Panc1 (cell line): Measurements from ENCODE around the gene FGR. TPM values are rescaled to one million over a fixed set of nuclear protein-coding genes. Genes with fewer than 3 reads are reported as not detected.
A peak's percentile ranks its signal among the peaks of the same experiment; 100 is the strongest.

ENCODE experiments used
- ATAC-seq: fragments of 200-7000 bp; cut with Tn5 transposase; 2 replicates; pipeline ENCODE4 v1.9.1; 2020; ENCODE audit warnings: mild to moderate bottlenecking, moderate library complexity
- BruUV-seq: library from RNA; stranded (reverse); fragments of 400-500 nt; replicated peaks from 2 replicates; lab custom pipeline; 2021; lab: Mats Ljungman, UMichigan
- CTCF ChIA-PET: fragments of 300-600 bp; sonication (Branson Sonifier 250); formaldehyde crosslinking; loops from one replicate; lab custom pipeline; 2022; ENCODE audit warnings: antibody characterized with exemption; lab: Charles Lee
- POLR2A ChIA-PET: fragments of 300-600 bp; sonication (Branson Sonifier 250); formaldehyde crosslinking; loops from one replicate; lab custom pipeline; 2022; ENCODE audit warnings: antibody characterized with exemption; lab: Charles Lee
- DNase-seq: peaks from one replicate; pipeline ENCODE4 v3.0.0-alpha.2; 2010; ENCODE audit warnings: low read depth, low spot score
- H3K27ac ChIP-seq: 2 replicates; pipeline ENCODE4 v1.5.1; 2011; ENCODE audit warnings: mild to moderate bottlenecking, low read length, inconsistent platforms
- H3K27me3 ChIP-seq: fragments of 200-500 bp; sonication (Bioruptor generic); 2 replicates; pipeline ENCODE4 v1.6.0; 2014; ENCODE audit warnings: low read length, inconsistent platforms; ENCODE audit not compliant: control insufficient read depth, insufficient read depth
- H3K36me3 ChIP-seq: fragments of 200-500 bp; sonication (Bioruptor generic); 2 replicates; pipeline ENCODE4 v1.5.1; 2014; ENCODE audit warnings: inconsistent platforms, mild to moderate bottlenecking, low read length, moderate library complexity; ENCODE audit not compliant: control insufficient read depth, insufficient read depth
- H3K4me1 ChIP-seq: 2 replicates; pipeline ENCODE4 v1.5.1; 2011; ENCODE audit warnings: inconsistent platforms, mild to moderate bottlenecking, low read length, moderate library complexity; ENCODE audit not compliant: control insufficient read depth, insufficient read depth
- H3K4me3 ChIP-seq, 2 experiments: 2 replicates each; pipeline ENCODE4 v1.5.1; 2011 to 2012; ENCODE audit warnings: low read depth in 2 of 2, low read length in 2 of 2, mild to moderate bottlenecking in 2 of 2, inconsistent platforms in 1 of 2, moderate library complexity in 1 of 2
- H3K9me3 ChIP-seq: fragments of 200-500 bp; sonication (Bioruptor generic); 2 replicates; pipeline ENCODE4 v1.5.1; 2014; ENCODE audit warnings: low read depth, mild to moderate bottlenecking, inconsistent platforms, low read length, moderate library complexity; ENCODE audit not compliant: control insufficient read depth, insufficient read depth
- CTCF ChIP-seq: fragments of 450-650 bp; IDR thresholded peaks from 2 replicates; pipeline ENCODE4 v1.5.1; 2017; ENCODE audit warnings: mild to moderate bottlenecking
- POLR2AphosphoS5 ChIP-seq: IDR thresholded peaks from 2 replicates; pipeline ENCODE4 v1.6.1; 2012; ENCODE audit warnings: mild to moderate bottlenecking, low read depth, low read length, moderate library complexity
- SIN3A ChIP-seq: IDR thresholded peaks from 2 replicates; pipeline ENCODE4 v1.6.1; 2012; ENCODE audit warnings: low read depth, mild to moderate bottlenecking, low read length, moderate library complexity, borderline replicate concordance; ENCODE audit not compliant: insufficient read depth
- TCF7L2 ChIP-seq: IDR thresholded peaks from 2 replicates; pipeline ENCODE4 v1.6.1; 2011; ENCODE audit warnings: mild to moderate bottlenecking, low read depth, low read length, inconsistent platforms
- in situ Hi-C: cut with HindIII; loops from 2 replicates; pipeline ENCODE4 v1.10.0; 2016; ENCODE audit warnings: low sequenced_read_pairs, low pct_unique_long_range_greater_than_20kb
- intact Hi-C: fragments of 100-400 bp; cut with micrococcal nuclease; formaldehyde crosslinking; loops from one replicate; pipeline ENCODE4 v1.10.0; 2022; ENCODE audit not compliant: unreplicated experiment
- total RNA-seq: library from RNA; stranded (reverse); gene quantifications from one replicate; pipeline ENCODE4 v1.2.1, GENCODE V29; 2021; ENCODE audit not compliant: unreplicated experiment
- TF ChIP-seq, protein P1 (sequence below), 2 experiments: IDR thresholded peaks; 2 replicates each; pipeline ENCODE4 v1.6.1; 2011 to 2012; ENCODE audit warnings: low read depth in 2 of 2, control low read depth in 1 of 2, low read length in 1 of 2, mild to moderate bottlenecking in 1 of 2, moderate library complexity in 1 of 2; ENCODE audit not compliant: insufficient read depth in 1 of 2

FGR gene
- total RNA-seq, 1 experiment from 2014 or later, result 0.18 TPM

- Histone ChIP-seq H3K4me3 (no peak overlapping the region), H3K27me3 (no peaks in the 10 kb centered on the region), H3K36me3 (no peaks in the 10 kb centered on the region), H3K9me3 (no peaks in the 10 kb centered on the region), H3K4me1 (peaks cover 90% of the 10 kb centered on the region), H3K27ac (peak overlapping the region; percentile 94)
- no TSS peak for BruUV-seq
- TF ChIP-seq CTCF (no peak), TCF7L2 (no peak)
- POLR2A ChIA-PET, result interaction anchor here (0.6 kb wide), 2 partner anchors 37 to 131 kb away, joined by 3 to 4 read pairs; partner anchors contain the start of gene AHDC1
- ATAC-seq (no peak), DNase-seq (no peak)
- intact Hi-C loops (loop anchor here (5.0 kb wide), 1 partner anchor 35 kb away; the partner anchor contains the start of gene AHDC1), in situ Hi-C loops (no loop called here)
- CTCF ChIA-PET, result interaction anchor here (7.6 kb wide), 1 partner anchor 11 kb away, joined by 46 read pairs; no protein-coding TSS in a partner anchor
Observed at GRCh38 chr1:27567146-27567526, 67.8 kb downstream of the FGR start.

DNA sequence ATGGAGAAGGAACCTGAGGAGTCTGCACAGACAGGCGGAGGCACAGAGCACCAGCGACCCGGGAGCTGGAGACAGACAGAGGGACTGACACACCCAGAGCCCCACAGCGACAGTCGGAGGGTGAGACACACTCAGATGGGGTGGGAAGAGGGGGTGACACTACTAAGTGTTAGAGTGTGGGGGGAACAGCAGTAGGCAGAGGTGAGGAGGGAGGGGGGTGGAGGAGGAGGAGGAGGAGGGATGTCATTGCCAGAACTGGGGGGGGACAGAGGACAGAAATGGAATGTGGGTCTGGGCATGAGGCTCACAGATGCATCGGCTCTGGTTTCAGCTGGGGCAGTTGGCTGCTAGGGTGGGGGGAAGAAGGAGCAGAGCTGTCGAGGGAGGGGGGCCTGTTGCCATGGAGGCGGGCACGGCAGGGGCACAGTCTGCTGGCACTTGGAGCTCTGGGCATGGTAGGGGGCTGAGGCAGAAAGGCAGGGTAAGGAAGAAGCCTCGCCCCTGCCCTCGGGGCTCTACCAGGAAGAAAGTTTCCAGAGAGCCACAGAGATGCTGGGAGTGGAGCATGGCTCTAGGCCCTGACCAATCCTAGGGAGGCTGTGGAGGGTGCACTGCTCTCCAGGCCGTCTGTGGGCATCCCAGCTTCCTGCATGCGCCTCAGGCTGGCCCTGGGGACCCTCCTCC is 68.4 kb downstream of the FGR start:
- H3K9me3 ChIP-seq, result no peaks in the 10 kb centered on the region
- CTCF ChIA-PET, result interaction anchor here (7.6 kb wide), 1 partner anchor 10 kb away, joined by 46 read pairs; no protein-coding TSS in a partner anchor
- H3K27ac ChIP-seq, result peak overlapping the region; percentile 94
- peaks cover 90% of the 10 kb centered on the region for H3K4me1 ChIP-seq
- no peak overlapping the region for H3K4me3 ChIP-seq
- no peak for DNase-seq
- POLR2A ChIA-PET, result interaction anchor here (0.5 to 0.6 kb wide), 3 partner anchors 9 to 131 kb away, joined by 4 to 5 read pairs (median 4); no protein-coding TSS in a partner anchor
- ATAC-seq, result no peak
- intact Hi-C loops (loop anchor here (5.0 kb wide), 1 partner anchor 36 kb away; the partner anchor contains the start of gene AHDC1), in situ Hi-C loops (no loop called here)
- H3K27me3 ChIP-seq, result no peaks in the 10 kb centered on the region
- BruUV-seq, result no TSS peak
- H3K36me3 ChIP-seq, result no peaks in the 10 kb centered on the region
- TF ChIP-seq POLR2AphosphoS5 (no peak), CTCF (no peak), TCF7L2 (no peak), SIN3A (no peak)
- TF ChIP-seq, protein P1, sequence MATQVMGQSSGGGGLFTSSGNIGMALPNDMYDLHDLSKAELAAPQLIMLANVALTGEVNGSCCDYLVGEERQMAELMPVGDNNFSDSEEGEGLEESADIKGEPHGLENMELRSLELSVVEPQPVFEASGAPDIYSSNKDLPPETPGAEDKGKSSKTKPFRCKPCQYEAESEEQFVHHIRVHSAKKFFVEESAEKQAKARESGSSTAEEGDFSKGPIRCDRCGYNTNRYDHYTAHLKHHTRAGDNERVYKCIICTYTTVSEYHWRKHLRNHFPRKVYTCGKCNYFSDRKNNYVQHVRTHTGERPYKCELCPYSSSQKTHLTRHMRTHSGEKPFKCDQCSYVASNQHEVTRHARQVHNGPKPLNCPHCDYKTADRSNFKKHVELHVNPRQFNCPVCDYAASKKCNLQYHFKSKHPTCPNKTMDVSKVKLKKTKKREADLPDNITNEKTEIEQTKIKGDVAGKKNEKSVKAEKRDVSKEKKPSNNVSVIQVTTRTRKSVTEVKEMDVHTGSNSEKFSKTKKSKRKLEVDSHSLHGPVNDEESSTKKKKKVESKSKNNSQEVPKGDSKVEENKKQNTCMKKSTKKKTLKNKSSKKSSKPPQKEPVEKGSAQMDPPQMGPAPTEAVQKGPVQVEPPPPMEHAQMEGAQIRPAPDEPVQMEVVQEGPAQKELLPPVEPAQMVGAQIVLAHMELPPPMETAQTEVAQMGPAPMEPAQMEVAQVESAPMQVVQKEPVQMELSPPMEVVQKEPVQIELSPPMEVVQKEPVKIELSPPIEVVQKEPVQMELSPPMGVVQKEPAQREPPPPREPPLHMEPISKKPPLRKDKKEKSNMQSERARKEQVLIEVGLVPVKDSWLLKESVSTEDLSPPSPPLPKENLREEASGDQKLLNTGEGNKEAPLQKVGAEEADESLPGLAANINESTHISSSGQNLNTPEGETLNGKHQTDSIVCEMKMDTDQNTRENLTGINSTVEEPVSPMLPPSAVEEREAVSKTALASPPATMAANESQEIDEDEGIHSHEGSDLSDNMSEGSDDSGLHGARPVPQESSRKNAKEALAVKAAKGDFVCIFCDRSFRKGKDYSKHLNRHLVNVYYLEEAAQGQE (IDR thresholded peaks at IDR 0.05; ENCODE audit: insufficient read depth in 1 of 2, low read depth in 2 of 2, low read length in 1 of 2), result no peak
